GM18517 (cell line): ENCODE results near the gene C1orf105.
"Not testable (repeated sequence)": the region's sequence is repeated elsewhere in the genome, so short reads cannot be mapped to it uniquely, and the experiment has no call there.

Source experiments
- ATAC-seq: cut with Tn5 transposase; IDR thresholded peaks from one replicate; pipeline ENCODE4 v1.9.1; 2021; ENCODE audit warnings: mild to moderate bottlenecking, moderate library complexity; ENCODE audit not compliant: unreplicated experiment

Gene C1orf105

GRCh38 chr1:172485626-172486025, 65.1 kb downstream of the C1orf105 start:
- ATAC-seq: no peak

GRCh38 chr1:172486805-172487454, 66.4 kb downstream of the C1orf105 start:
- no peak for ATAC-seq

- no peak for ATAC-seq
Observed at GRCh38 chr1:172487550-172487949, 67.1 kb downstream of the C1orf105 start.

- no peak for ATAC-seq
Observed at GRCh38 chr1:172488393-172488792, 67.9 kb downstream of the C1orf105 start.

- ATAC-seq: no peak
Observed at GRCh38 chr1:172489847-172490246, 69.4 kb downstream of the C1orf105 start.

- no peak for ATAC-seq
Observed at GRCh38 chr1:172492421-172492820, 71.9 kb downstream of the C1orf105 start.

GRCh38 chr1:172494166-172494565, 73.7 kb downstream of the C1orf105 start:
- ATAC-seq: no peak

GRCh38 chr1:172496127-172496526, 75.6 kb downstream of the C1orf105 start:
- not testable (repeated sequence) for ATAC-seq

- no peak for ATAC-seq
Observed at GRCh38 chr1:172496678-172497077, 76.2 kb downstream of the C1orf105 start.

- no peak for ATAC-seq
Observed at GRCh38 chr1:172497230-172497629, 76.7 kb downstream of the C1orf105 start.

GRCh38 chr1:172498857-172499256, 78.4 kb downstream of the C1orf105 start:
- no peak for ATAC-seq

- ATAC-seq: no peak
Observed at GRCh38 chr1:172499636-172500141, 79.2 kb downstream of the C1orf105 start.

GRCh38 chr1:172500207-172500606, 79.7 kb downstream of the C1orf105 start:
- no peak for ATAC-seq

GRCh38 chr1:172507741-172508140, 87.3 kb downstream of the C1orf105 start:
- ATAC-seq: no peak

- no peak for ATAC-seq
Observed at GRCh38 chr1:172510479-172510878, 90.0 kb downstream of the C1orf105 start.

GRCh38 chr1:172512591-172512990, 92.1 kb downstream of the C1orf105 start:
- ATAC-seq: no peak

- no peak for ATAC-seq
Observed at GRCh38 chr1:172513479-172513878, 93.0 kb downstream of the C1orf105 start.

GRCh38 chr1:172514108-172514507, 93.6 kb downstream of the C1orf105 start:
- ATAC-seq: no peak

- ATAC-seq: no peak
Observed at GRCh38 chr1:172515436-172515835, 95.0 kb downstream of the C1orf105 start.

- no peak for ATAC-seq
Observed at GRCh38 chr1:172515927-172516326, 95.4 kb downstream of the C1orf105 start.

- no peak for ATAC-seq
Observed at GRCh38 chr1:172517081-172517480, 96.6 kb downstream of the C1orf105 start.

GRCh38 chr1:172517545-172517944, 97.1 kb downstream of the C1orf105 start:
- ATAC-seq: no peak
